Esophagus (tissue), 2 donors: ENCODE measurements around the gene NBEAL2. TPM values are rescaled to one million over a fixed set of nuclear protein-coding genes. Genes with fewer than 3 reads are reported as not detected.

Experiments used
- H3K27ac ChIP-seq, 2 donors: one replicate each; pipeline ENCODE4 v1.5.1; 2013; ENCODE audit warnings: low read depth in 2 of 2, mild to moderate bottlenecking in 2 of 2, inconsistent platforms in 1 of 2, low read length in 1 of 2, moderate library complexity in 1 of 2
- H3K27me3 ChIP-seq, 2 donors: one replicate each; pipeline ENCODE4 v1.6.1; 2013; ENCODE audit warnings: low read length in 2 of 2, control low read depth in 1 of 2, mild to moderate bottlenecking in 1 of 2; ENCODE audit not compliant: insufficient read depth in 2 of 2, control insufficient read depth in 1 of 2
- H3K36me3 ChIP-seq, 2 donors: one replicate each; pipeline ENCODE4 v1.6.1; 2013; ENCODE audit warnings: low read length in 1 of 2; ENCODE audit not compliant: control insufficient read depth in 2 of 2, insufficient read depth in 2 of 2
- H3K4me1 ChIP-seq, 2 donors: one replicate each; pipeline ENCODE4 v1.6.1; 2013; ENCODE audit warnings: low read length in 1 of 2; ENCODE audit not compliant: control insufficient read depth in 2 of 2, insufficient read depth in 2 of 2
- H3K4me3 ChIP-seq, 2 donors: one replicate each; pipeline ENCODE4 v1.5.1; 2013; ENCODE audit warnings: low read length in 2 of 2, mild to moderate bottlenecking in 2 of 2, low read depth in 1 of 2, moderate library complexity in 1 of 2
- H3K9me3 ChIP-seq, 2 donors: one replicate each; pipeline ENCODE4 v1.6.1; 2013; ENCODE audit warnings: mild to moderate bottlenecking in 2 of 2, low read depth in 1 of 2, low read length in 1 of 2, moderate library complexity in 1 of 2; ENCODE audit not compliant: control insufficient read depth in 2 of 2, insufficient read depth in 1 of 2
- WGBS, 2 donors: extraction: QIAGEN DNeasy Blood & Tissue Kit; methylation state at CpG; one replicate each; pipeline ENCODE4 v1.1.7; 2013; 5-methylcytosine and 5-hydroxymethylcytosine counted together
- polyA plus RNA-seq, 2 donors: library from polyadenylated mRNA; stranded (reverse); fragments of 200-250 nt; gene quantifications; one replicate each; pipeline ENCODE4 v1.2.3, GENCODE V29; 2013
- donor health status: healthy with polysubstance abuse.
- donor health status: Bipolar disorder and iron deficiency.

The NBEAL2 gene
- polyA plus RNA-seq, 2 donors, result 173 to 211 TPM

- Histone ChIP-seq H3K36me3 (no peaks in the 10 kb centered on the region), H3K27ac (no peak overlapping the region), H3K4me3 (no peak overlapping the region), H3K4me1 (no peaks in the 10 kb centered on the region), H3K9me3 (no peaks in the 10 kb centered on the region), H3K27me3 (no peaks in the 10 kb centered on the region)
These were observed 68.2 kb downstream of the NBEAL2 start for GRCh38 chr3:47047673-47048072.

GRCh38 chr3:47054412-47054811 is 74.9 kb downstream of the NBEAL2 start:
- H3K4me3 ChIP-seq, result no peak overlapping the region
- peaks cover 2 to 4% of the 10 kb centered on the region in 2 donors for H3K36me3 ChIP-seq

GRCh38 chr3:47056705-47057104 is 77.2 kb downstream of the NBEAL2 start:
- no peaks in the 10 kb centered on the region for H3K27me3 ChIP-seq
- H3K9me3 ChIP-seq, result no peaks in the 10 kb centered on the region
- H3K4me1 ChIP-seq, result no peaks in the 10 kb centered on the region
- no peak overlapping the region for H3K27ac ChIP-seq
- peaks cover 2 to 4% of the 10 kb centered on the region in 2 donors for H3K36me3 ChIP-seq
- no peak overlapping the region for H3K4me3 ChIP-seq
- WGBS, 2 donors, result 95 to 96% methylated on average over 3 of the region's 3 CpGs

More at GRCh38 chr3:47054412-47054811, 74.9 kb downstream of the NBEAL2 start:
- H3K4me1 ChIP-seq, result no peaks in the 10 kb centered on the region
- no peak overlapping the region for H3K27ac ChIP-seq
- H3K9me3 ChIP-seq, result no peaks in the 10 kb centered on the region
- H3K27me3 ChIP-seq, result no peaks in the 10 kb centered on the region

GRCh38 chr3:47057212-47057671 is 77.8 kb downstream of the NBEAL2 start:
- WGBS, 2 donors, result 83 to 87% methylated on average over 6 of the region's 6 CpGs
- Histone ChIP-seq H3K4me3 (no peak overlapping the region), H3K27me3 (no peaks in the 10 kb centered on the region), H3K36me3 (peaks cover 2 to 4% of the 10 kb centered on the region in 2 donors), H3K27ac (no peak overlapping the region), H3K9me3 (no peaks in the 10 kb centered on the region), H3K4me1 (no peaks in the 10 kb centered on the region)

Other genes starting within 250 kb of the NBEAL2 start
- under 1 TPM; 0.67 to 0.87 TPM for gene MYL3, start 116.2 kb upstream of the NBEAL2 start, polyA plus RNA-seq
- gene PTH1R, start 101.9 kb upstream of the NBEAL2 start, polyA plus RNA-seq, result 1 to 10 TPM; 2.0 to 3.3 TPM
- gene CCDC12, start 2.9 kb upstream of the NBEAL2 start, polyA plus RNA-seq, result 10 to 100 TPM; 82.5 to 90.1 TPM
- gene SETD2, start 184.4 kb downstream of the NBEAL2 start, polyA plus RNA-seq, result 10 to 100 TPM in 1 of 2 donors, 1 to 10 TPM in 1; 9.0 to 11.7 TPM